Activated T-helper 2 cell treated with anti-CD3 and anti-CD28 coated beads, Interferon-gamma antibody, Interleukin-2, Interleukin-4, amounts not matched to agents 10 μg/mL and 5 μg/mL and 100 μg/mL, durations not matched to agents 14 hours and 24 hours and 36 hours (primary cell): ENCODE data around the gene USP40. TPM values are rescaled to one million over a fixed set of nuclear protein-coding genes. Genes with fewer than 3 reads are reported as not detected.

Experiments used
- DNase-seq: peaks from one replicate; pipeline ENCODE4 v3.0.0; 2021; ENCODE audit warnings: low spot score
- H3K27ac Mint-ChIP-seq: one replicate; pipeline ENCODE4 v1.8.0; 2021; ENCODE audit warnings: mixed read lengths
- H3K27me3 Mint-ChIP-seq: one replicate; pipeline ENCODE4 v1.8.0; 2021; ENCODE audit warnings: low read depth, mixed read lengths
- H3K36me3 Mint-ChIP-seq: one replicate; pipeline ENCODE4 v1.8.0; 2021; ENCODE audit warnings: low read depth, mixed read lengths
- H3K4me1 Mint-ChIP-seq: one replicate; pipeline ENCODE4 v1.8.0; 2021; ENCODE audit warnings: low read depth, mixed read lengths
- H3K4me3 Mint-ChIP-seq: one replicate; pipeline ENCODE4 v1.8.0; 2021; ENCODE audit warnings: low read depth, mild to moderate bottlenecking, moderate library complexity, mixed read lengths
- H3K9me3 Mint-ChIP-seq: one replicate; pipeline ENCODE4 v1.8.0; 2021; ENCODE audit warnings: mixed read lengths
- intact Hi-C: fragments of 100-400 bp; cut with micrococcal nuclease; formaldehyde crosslinking; loops from one replicate; pipeline ENCODE4 v1.15.1; 2023
- total RNA-seq: library from RNA; stranded (reverse); gene quantifications from 2 replicates; pipeline ENCODE4 v1.2.3, GENCODE V29; 2022

The USP40 gene
- total RNA-seq, 1 donor from 2014 or later = 9.5 TPM

- H3K4me1 Mint-ChIP-seq = no peaks in the 10 kb centered on the region
- H3K4me3 Mint-ChIP-seq = no peak overlapping the region
- intact Hi-C loops = no loop called here
- DNase-seq = no peak
- no peaks in the 10 kb centered on the region for H3K27me3 Mint-ChIP-seq
- peaks cover 48% of the 10 kb centered on the region for H3K36me3 Mint-ChIP-seq
- H3K9me3 Mint-ChIP-seq = no peaks in the 10 kb centered on the region
- H3K27ac Mint-ChIP-seq = no peak overlapping the region
Observed at GRCh38 chr2:233464056-233464455, 102.5 kb downstream of the USP40 start.

GRCh38 chr2:233463586-233463985 is 103.0 kb downstream of the USP40 start:
- Mint-ChIP-seq H3K27me3 (no peaks in the 10 kb centered on the region), H3K4me1 (no peaks in the 10 kb centered on the region), H3K4me3 (no peak overlapping the region), H3K9me3 (no peaks in the 10 kb centered on the region), H3K36me3 (peaks cover 46% of the 10 kb centered on the region), H3K27ac (no peak overlapping the region)
- no peak for DNase-seq
- intact Hi-C loops = no loop called here

DNA sequence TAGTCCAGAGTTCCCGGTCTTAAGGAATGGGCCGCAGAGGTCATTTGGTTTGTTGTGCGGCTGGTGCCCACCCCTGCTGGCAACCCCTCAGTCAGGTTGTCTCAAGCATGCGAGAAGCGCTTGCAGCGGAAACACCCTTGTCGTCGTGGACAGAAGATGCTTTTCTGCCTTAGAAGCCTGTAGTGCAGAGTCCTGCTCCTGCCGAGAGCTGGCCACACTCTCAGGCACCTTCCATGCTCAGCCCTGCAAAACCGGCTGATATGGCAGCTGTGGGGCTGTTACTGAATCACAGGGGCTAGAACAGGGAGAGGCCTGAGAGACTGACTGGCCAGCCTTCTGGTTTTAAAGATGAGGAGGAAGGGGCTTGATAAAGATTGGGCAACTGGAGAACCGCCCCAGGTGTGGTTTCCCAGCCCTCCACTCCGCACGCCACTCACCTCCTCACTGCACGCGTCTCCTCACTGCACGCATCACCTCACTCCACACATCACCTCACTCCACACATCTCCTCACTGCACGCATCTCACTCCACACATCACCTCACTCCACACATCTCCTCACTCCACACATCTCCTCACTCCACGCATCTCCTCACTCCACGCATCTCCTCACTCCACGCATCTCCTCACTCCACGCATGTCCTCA is 103.6 kb downstream of the USP40 start:
- Mint-ChIP-seq H3K27ac (no peak overlapping the region), H3K9me3 (no peaks in the 10 kb centered on the region), H3K27me3 (no peaks in the 10 kb centered on the region), H3K4me1 (no peaks in the 10 kb centered on the region), H3K4me3 (no peak overlapping the region), H3K36me3 (peaks cover 42% of the 10 kb centered on the region)
- intact Hi-C loops = no loop called here
- no peak for DNase-seq

DNA sequence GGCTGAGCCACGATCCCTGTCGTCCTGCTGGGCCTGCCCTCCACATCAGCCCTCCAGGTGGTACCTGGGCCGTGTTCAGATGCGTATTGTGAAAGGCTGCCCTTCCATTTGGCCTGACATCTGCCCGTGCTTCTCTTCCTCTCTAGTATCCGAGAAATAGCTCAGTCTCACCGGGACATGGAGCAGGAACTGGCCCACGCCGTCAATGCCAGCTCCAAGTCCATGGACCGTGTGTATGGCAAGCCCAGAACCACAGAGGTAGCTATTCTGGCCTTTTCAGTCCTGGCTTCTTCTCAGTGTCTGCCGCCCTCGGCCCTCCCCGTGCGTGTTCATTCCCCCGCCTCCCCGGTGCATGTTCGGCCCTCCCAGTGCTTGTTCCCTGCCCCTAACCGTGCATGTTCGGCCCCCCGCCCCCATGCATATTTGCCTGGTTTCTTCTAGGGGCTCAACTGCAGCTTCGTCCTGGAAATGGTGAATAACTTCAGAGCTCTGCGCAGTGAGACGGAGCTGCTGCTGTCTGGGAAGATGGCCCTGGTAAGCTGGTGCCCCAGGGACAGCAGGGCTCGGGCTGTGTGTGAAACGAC is 104.3 kb downstream of the USP40 start:
- Mint-ChIP-seq H3K27ac (no peak overlapping the region), H3K4me1 (no peaks in the 10 kb centered on the region), H3K4me3 (no peak overlapping the region), H3K27me3 (no peaks in the 10 kb centered on the region), H3K9me3 (no peaks in the 10 kb centered on the region), H3K36me3 (peaks cover 48% of the 10 kb centered on the region)
- DNase-seq = no peak
- intact Hi-C loops = no loop called here

GRCh38 chr2:233461481-233461891 is 105.1 kb downstream of the USP40 start:
- Mint-ChIP-seq H3K27me3 (no peaks in the 10 kb centered on the region), H3K36me3 (peaks cover 51% of the 10 kb centered on the region), H3K27ac (no peak overlapping the region), H3K4me1 (no peaks in the 10 kb centered on the region), H3K4me3 (no peak overlapping the region), H3K9me3 (no peaks in the 10 kb centered on the region)
- intact Hi-C loops = no loop called here
- no peak for DNase-seq

- H3K36me3 Mint-ChIP-seq = peaks cover 49% of the 10 kb centered on the region
- no peak for DNase-seq
- no peaks in the 10 kb centered on the region for H3K4me1 Mint-ChIP-seq
- H3K9me3 Mint-ChIP-seq = no peaks in the 10 kb centered on the region
- no peaks in the 10 kb centered on the region for H3K27me3 Mint-ChIP-seq
- H3K4me3 Mint-ChIP-seq = no peak overlapping the region
- no peak overlapping the region for H3K27ac Mint-ChIP-seq
- intact Hi-C loops = no loop called here
Observed at GRCh38 chr2:233460726-233461441, 105.7 kb downstream of the USP40 start.

DNA sequence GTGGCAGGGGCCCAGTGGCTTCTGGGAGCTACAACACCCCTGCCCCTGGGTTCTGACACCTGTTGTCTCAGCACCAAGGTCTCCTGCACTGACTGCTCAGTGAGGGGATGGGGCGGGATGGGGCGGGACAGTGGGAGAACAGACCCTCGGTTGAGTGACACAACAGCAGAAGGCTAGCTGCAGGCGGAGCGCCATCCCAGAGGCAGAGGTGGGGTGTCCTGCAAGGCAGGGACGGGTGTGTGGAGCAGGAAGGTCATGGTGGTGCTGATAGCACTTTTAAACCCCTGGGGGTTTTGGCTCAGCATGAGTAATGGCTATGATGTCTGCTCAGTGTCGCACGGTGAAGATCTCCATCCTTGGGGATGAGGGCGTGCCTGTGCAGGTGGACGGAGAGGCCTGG is 107.2 kb downstream of the USP40 start:
- DNase-seq = no peak
- no peaks in the 10 kb centered on the region for H3K4me1 Mint-ChIP-seq
- H3K4me3 Mint-ChIP-seq = no peak overlapping the region
- peaks cover 52% of the 10 kb centered on the region for H3K36me3 Mint-ChIP-seq
- H3K27ac Mint-ChIP-seq = no peak overlapping the region
- no peaks in the 10 kb centered on the region for H3K27me3 Mint-ChIP-seq
- no peaks in the 10 kb centered on the region for H3K9me3 Mint-ChIP-seq
- intact Hi-C loops = no loop called here

DNA sequence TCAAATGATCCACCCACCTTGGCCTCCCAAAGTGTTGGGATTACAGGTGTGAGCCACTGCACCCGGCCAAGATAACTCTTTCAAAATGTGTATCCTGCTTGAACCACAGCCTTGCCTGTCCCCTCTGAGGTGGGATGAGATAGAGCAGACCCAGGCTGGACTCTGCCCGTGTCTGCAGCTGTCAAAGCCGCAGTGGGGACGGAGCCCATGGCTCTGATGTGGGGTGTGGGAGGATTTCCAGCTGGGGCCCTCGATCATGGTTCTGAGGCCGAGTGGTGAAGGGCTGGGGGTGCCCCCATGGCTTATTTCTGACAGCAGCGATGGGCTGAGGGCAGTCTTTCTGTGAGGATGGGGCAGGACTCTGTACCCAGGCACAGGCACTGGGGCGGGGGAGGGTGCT is 107.8 kb downstream of the USP40 start:
- Mint-ChIP-seq H3K27me3 (no peaks in the 10 kb centered on the region), H3K27ac (no peak overlapping the region), H3K4me3 (no peak overlapping the region), H3K36me3 (peaks cover 52% of the 10 kb centered on the region), H3K4me1 (no peaks in the 10 kb centered on the region), H3K9me3 (no peaks in the 10 kb centered on the region)
- no peak for DNase-seq
- intact Hi-C loops = no loop called here

- Mint-ChIP-seq H3K9me3 (no peaks in the 10 kb centered on the region), H3K4me3 (no peak overlapping the region), H3K27ac (no peak overlapping the region), H3K36me3 (peaks cover 48% of the 10 kb centered on the region), H3K27me3 (no peaks in the 10 kb centered on the region), H3K4me1 (no peaks in the 10 kb centered on the region)
- no peak for DNase-seq
- intact Hi-C loops = no loop called here
Observed at GRCh38 chr2:233458031-233458610, 108.5 kb downstream of the USP40 start.

DNA sequence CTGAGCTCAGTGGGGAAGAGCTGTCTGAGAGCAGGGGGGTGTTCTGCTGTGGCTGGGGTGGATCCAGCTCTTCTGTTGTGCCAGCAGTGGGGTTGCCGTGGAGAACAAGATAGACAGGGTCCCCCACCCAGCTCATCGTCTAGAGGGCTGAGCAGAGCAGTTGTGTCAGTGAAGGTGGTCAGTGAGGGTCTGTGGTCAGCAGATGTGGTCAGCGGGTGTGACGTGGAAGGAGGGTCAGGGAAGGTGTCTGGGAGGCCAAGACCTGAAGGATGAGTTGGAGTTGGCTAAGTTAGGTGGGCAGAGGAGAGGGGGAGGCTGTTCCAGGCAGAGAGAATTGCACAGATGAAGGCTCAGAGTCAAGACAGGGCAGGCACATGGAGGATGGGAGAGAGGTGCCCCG is 109.2 kb downstream of the USP40 start:
- Mint-ChIP-seq H3K27ac (no peak overlapping the region), H3K4me3 (no peak overlapping the region), H3K4me1 (no peaks in the 10 kb centered on the region), H3K27me3 (no peaks in the 10 kb centered on the region), H3K9me3 (no peaks in the 10 kb centered on the region), H3K36me3 (peaks cover 47% of the 10 kb centered on the region)
- no peak for DNase-seq
- intact Hi-C loops = no loop called here

- no peak overlapping the region for H3K27ac Mint-ChIP-seq
- no peak for DNase-seq
- no peaks in the 10 kb centered on the region for H3K9me3 Mint-ChIP-seq
- no peaks in the 10 kb centered on the region for H3K27me3 Mint-ChIP-seq
- intact Hi-C loops = no loop called here
- H3K36me3 Mint-ChIP-seq = peaks cover 44% of the 10 kb centered on the region
- H3K4me3 Mint-ChIP-seq = no peak overlapping the region
- no peaks in the 10 kb centered on the region for H3K4me1 Mint-ChIP-seq
Observed at GRCh38 chr2:233456934-233457333, 109.6 kb downstream of the USP40 start.

DNA sequence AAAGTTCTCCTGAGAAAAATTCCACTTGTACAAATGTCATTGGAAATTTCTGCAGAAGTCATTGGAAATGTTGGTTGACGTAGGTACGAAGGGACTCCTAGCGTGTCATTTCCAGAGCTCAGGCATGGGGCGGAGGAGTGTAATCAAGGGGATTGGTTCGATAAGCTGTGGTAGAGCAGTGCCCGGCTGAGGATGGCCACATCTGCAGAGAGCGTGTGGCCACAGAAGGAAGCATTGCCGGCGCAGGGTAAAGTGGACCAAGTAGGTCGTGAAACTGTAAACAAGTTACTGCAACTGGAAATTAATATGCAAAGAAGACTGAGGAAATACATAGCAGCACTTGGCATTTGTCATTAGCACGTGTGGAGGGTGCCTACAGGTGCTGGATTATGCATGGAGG is 110.5 kb downstream of the USP40 start:
- intact Hi-C loops = no loop called here
- H3K4me3 Mint-ChIP-seq = no peak overlapping the region
- H3K27ac Mint-ChIP-seq = no peak overlapping the region
- no peaks in the 10 kb centered on the region for H3K4me1 Mint-ChIP-seq
- H3K9me3 Mint-ChIP-seq = no peaks in the 10 kb centered on the region
- no peaks in the 10 kb centered on the region for H3K27me3 Mint-ChIP-seq
- DNase-seq = no peak
- H3K36me3 Mint-ChIP-seq = peaks cover 36% of the 10 kb centered on the region

DNA sequence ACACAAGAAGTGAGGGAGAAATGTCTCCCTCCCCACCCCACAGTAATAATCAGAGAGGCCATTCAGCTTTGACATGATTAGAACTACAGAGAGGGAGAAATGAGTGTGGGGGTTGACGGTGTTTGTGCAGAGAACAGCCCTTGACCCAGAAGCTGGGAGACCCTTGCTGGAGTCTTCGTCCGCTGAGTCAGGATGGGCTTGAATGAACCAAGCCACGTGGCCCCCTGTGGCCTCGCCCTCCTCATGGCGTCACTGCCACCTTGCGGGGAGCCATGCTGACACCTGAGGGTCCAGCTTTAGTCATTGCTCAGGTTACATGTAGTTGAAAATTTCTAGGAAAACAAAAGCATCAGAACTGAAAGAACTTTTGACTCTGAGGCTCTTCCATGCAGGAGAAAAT is 111.1 kb downstream of the USP40 start:
- Mint-ChIP-seq H3K9me3 (no peaks in the 10 kb centered on the region), H3K4me3 (no peak overlapping the region), H3K4me1 (no peaks in the 10 kb centered on the region), H3K27ac (no peak overlapping the region), H3K36me3 (peaks cover 39% of the 10 kb centered on the region), H3K27me3 (no peaks in the 10 kb centered on the region)
- intact Hi-C loops = no loop called here
- DNase-seq = no peak
